CD4-positive, alpha-beta T cell treated with Interleukin-4 for 4 hours (primary cell): ENCODE measurements around the gene MYO18A.
"Not testable (repeated sequence)": the region's sequence is repeated elsewhere in the genome, so short reads cannot be mapped to it uniquely, and the experiment has no call there.

Experiments used
- DNase-seq: peaks from one replicate; pipeline ENCODE4 v3.0.0-alpha.2; 2020

The MYO18A gene

DNA sequence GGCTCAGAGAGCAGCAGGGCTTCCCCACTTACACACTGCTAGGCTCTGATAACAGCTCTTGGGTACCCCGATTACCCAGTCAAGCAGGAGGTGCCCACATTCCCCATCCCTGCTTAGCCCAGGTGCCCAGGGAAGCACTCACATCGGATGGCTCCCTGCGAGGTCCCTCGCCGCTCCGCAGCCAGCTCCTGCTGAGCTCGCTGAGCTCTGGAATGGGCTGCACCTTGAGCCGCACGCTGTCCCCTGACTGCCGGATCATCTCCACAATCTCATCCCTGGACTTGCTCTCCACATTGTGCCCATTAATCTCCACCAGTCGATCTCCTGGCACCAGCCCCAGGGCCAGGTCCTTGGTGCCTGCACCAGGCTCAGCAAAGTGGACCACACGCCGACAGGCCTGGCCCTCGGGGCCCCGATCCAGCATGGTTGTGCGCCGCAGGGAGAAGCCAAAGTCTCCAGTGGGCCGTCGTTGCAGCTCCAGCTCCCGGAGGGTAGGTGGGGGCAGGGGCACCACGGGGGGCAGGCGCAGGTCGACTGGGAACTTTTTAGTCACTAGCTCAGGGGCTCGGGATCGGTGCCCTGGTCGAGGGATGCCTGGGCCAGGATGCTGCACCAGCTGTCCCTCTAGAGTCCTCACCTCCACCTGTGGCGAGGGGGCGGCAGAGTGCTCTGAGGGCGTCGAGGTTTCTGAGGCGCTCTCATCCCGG, 14.2 kb downstream of the MYO18A start:
- DNase-seq = no peak

DNA sequence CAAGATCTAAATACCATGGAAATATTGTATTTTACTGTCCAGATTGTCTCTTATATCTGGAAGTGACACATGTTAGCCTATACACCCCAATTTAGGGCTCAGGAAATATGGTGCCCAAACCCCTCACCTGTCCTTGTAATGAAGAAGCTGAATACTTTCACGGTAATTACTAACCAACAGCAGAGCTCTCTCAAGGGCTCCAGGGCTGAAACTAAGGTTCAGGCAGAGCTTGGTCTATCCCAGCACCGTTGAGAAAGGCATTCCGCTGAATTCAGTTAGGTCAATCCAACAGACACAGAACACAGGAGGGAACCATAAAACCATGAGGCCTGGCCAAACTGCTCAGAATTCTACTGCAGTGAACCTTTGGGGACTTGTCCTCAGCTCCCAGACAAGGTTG, 14.9 kb downstream of the MYO18A start:
- DNase-seq = no peak

DNA sequence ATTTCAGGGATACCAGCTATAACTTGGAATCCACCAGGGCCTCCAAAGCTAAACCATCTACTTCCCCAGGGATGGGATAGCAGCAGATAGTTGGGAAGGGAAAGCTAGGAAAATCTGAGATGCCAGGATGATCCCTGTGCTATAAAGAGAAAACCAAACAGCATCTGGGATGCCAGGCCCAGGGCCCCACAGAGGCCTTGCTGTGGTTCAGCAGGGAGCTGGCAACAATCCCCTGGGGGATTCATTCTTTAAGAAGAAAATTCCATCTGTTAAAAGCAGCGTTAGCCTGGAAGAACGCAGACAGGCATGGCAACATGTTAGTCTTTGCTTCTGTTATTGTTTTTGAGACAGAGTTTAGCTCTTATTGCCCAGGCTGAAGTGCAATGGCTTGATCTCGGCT, 16.6 kb downstream of the MYO18A start:
- DNase-seq = no peak

DNA sequence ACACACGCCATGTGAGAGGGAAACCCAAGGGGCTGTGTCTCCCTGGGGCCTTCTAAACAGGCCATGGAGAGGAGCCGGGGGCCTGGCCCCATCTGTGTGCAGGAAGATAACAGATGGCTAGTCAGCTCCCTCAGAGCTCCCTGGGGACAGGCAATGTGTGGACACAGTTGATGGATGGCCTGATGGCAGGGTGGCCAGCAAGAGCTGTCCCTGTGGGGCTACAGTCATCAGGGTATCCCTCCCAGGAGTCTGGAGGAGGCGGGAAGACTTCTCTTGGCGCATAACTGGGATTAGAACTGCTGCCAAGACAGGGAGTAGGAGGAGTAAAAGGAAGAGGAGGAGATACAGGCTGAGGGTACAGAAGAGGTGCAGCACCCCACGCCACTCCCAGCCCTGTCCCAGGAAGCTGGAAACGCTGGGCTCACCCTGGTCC, 17.3 kb downstream of the MYO18A start:
- no peak for DNase-seq

DNA sequence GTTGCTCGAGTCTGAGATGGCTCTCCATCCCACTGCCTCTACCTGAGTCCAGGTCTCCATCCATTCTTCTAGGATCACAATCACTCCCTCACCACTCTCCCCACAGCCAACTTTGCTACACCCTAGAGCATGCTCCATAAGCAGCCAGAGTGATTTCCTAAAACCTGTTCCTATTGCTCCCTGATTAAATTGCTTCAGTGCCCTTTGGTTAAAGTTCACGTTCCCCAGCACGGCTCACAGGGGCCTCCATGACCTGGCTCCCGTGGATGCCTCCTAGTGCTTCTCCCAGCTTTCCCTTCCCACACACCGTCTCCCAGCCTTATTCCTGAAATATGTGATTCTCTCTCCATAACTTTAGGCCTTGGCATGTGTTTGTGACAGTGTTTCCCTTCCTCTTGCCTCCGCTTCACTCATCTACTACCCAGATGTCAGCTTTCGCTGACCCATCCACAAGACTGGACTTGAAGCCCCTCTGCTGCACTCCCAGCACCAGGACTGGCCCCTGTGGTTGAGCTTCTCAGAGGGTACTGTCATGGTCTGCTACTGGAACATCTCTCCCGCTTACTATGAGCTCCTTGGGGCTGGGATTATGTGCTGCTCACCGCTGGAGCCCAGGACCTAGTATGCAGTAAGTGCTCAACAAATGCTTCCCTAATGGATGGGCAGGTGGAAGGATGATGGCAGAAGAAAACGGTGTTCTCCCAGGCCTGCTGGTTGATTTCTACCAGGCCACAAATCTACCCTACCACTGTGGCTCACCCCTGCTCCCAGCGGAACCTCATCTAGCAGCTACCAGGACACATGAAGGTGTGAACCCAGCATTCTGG, 17.9 kb downstream of the MYO18A start:
- DNase-seq = no peak

DNA sequence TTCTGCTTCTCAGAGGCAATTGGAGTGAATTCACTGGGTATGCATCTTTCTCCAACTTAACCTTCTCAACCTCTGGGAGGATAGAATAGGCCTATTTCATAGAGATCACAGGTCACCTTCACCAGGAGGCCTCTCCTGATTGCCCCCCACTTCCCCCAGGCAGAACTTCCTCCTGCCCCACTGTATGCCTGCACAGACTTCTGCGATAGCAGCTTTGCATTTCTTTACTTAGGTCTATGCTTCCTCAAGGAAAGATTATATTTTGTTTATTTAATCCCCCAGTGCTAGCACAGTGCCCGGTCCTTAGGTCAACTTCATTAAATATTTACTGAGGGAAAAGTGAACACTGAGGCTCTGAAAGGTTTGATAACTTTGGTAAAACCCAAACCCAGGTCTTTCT, 19.9 kb downstream of the MYO18A start:
- DNase-seq = no peak

DNA sequence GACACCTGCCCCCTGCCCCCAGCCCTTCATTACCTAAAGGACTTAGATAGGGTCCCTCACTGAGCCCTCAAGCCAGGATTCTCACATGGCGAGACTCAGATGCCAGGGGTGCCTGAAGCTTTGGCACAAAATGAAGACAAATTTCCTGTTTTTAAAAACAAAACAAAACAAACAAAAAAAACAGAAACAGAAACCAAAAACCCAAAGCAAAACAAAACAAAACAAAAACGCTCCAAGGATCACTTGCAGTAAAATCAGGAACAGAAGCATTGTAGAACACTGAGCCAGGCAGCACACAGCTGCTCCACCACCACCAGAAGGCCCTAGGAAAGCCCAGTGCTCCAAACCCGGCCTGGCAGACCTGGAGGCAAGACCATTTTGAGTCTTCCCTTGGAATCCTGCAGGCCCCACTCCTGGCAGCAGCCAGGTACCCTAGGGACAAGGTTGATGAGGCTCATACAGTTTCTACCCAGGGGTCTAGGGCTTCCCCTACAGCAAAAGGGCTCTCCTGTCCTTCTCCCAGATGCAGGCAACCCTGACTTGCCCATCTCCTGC, 20.8 kb downstream of the MYO18A start:
- no peak for DNase-seq

DNA sequence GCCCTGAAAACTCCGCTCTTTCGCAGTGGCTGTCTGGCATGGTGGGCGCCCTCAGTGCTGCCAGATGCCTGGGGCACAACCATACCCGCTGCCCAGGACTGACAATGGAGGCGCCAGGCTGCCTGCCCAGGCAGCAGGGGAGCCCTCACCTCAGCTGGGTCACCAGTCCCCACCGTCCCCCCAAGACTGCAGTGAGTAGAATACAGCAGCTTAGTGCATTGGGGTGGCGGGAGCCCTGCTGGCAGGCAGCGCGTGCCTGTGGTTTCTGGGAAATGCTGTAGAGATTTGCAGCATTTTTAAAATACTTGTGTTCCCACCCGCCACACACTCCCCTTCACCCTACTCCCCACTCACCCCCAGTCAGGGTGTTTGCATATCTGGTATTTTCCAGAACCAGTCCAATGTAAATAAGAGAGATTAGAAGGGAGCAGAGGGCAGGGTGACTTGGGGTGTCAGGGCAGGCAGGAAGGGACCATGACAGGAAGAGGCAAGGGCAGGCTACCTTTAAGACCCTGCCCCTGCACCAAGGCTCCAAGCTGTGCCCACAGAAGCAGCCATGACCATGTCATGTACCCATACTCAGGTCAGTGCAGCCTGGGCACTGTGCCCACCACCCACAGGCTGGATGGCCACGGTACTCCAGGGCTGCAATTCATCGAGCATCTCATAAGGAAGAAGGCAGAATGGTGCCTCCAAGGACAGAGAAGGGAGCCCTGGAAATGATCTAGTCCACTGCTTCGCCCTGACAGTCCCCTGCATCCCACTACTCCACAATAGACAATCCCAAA, 21.5 kb downstream of the MYO18A start:
- DNase-seq = no peak

DNA sequence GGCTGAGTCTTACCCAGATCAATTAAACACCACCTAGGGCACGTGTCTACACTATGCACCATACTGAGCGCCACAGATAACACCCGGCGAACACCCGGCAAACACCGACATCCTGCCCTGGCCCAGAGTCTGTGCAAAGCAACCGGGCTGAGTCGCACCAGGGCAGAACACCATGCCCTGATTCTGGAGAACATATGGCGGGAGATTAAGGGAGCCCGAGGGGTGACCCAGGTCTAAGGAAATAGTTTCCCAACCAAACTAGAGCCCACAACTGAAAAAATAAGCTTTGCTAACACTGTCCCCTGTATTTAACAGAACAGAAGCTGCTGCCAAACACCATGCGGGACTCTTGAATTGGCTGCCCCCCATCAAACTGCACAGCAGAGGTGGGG, 22.1 kb downstream of the MYO18A start:
- DNase-seq = no peak

DNA sequence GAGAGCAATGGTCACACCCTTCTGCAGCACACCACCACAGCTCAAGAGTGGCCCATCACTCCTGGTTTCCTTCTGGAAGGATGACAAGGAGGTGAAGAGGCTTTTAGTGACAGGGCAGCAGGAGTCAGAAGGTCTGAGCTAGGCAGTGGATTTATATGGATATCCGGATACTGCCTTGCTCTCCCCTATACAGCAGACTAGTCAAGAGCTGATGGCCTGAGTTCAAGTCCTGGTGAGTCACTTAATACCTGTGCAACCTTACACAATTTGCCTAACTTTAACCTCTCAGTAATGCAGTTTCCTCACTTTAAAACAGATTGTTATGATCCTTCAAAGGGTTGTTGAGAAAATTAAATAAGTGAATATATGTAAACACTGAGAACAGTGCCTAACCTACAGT, 22.9 kb downstream of the MYO18A start:
- DNase-seq = no peak

DNA sequence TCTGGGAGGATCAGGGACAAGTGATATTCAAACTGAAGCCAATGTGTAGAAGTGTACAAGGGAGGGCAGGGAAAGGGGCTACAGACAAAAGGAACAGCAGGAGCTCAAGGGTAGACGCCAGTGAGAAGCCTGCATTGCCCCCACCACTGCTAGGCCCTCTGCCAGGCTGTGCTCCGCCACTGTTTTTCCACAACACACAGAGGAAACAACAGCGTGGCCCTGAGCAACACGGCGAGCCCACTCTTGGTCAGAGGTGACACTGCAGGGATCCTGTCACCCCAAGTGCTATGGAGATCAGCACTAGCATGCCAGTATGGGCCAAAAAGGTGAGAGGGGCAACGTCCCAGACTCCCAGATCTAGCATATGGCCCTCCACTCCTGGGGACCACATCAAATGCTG, 23.4 kb downstream of the MYO18A start:
- DNase-seq = no peak

DNA sequence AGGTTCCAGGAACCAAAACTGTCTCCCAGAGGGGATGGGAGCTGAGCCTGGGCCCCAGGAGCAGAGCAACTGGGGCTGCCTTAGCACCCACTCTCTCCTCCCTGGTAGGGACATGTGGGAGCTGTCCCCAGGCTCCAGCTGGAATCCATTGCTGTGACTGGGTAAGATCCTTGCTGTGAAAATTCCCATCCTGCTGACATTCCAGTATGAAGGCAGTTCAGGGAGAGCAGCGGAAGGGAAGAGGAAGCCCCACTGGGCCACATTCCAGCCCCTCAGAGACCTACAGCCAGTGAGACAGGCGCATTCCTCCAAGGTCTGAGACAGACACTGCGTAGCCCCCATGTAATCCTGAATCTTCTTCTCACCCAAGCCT, 24.2 kb downstream of the MYO18A start:
- DNase-seq = no peak

DNA sequence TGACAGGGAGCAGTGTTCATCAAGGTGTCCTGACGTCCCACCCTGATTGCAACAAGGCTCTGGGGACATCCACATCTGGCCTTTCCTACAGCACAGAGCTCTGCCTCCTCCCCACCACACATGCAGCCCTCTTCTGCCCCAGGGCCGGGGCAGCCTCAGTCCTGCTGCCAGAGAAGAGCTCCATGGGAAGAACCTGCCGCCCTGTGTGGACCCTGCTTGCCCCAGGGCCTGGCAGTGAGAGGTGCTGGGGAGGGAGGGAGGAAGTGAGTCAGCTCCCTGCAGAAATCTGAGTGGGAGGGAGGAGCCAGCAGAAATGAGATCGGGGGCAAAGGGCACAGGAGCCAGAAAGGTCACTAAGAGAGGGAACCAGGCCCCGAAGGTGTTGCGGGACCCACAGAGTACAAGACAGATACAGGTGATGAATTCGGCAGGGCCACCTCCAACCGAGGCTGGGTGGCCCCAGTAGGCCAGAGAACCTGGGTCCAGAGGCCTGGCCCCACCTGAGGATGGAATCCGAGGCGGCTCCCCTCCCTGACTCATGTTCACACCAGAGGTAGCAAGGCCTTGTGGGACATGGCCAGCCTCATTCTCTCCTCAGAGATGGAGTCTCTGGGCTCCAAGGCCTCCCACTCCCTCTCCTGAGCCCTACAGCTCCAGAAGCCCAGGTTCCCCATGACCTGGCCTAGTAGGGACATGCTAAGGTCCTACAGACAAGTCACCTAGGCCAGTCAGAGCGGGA, 24.8 kb downstream of the MYO18A start:
- DNase-seq = peak; percentile 60

DNA sequence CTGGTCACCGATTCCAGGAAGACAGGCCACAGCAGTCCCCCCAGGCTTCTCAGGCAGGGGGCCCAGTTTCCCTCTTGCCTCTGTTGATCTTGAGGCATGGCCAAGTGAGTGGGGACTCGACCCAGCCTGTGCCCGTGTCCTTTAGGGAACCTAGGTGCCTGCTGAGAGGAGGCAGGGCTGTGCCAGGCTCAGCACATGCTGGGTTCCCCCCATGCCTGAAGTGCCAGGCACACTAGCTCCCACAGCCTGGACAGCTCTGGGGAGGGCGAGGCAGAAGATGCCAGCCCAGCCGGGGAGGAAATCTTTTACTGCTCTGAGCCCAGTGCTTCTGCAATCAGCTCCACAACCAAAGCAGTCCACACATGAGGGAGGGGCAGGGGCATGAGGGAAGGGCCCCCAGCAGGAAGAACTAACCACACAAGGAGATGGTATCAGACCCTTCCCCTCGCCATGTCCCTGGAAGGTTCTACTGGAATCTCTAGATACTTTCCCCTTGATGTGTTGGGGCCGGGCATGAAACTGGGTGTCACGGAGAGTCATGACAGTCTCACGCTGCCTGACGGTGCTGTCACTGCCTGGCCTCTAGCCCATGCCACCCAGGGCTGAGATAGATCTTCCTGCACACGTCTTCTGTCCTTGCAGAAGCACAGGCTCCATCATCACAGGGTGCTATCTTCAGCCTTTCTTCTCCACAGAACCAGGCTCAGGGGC, 25.5 kb downstream of the MYO18A start:
- DNase-seq = no peak

DNA sequence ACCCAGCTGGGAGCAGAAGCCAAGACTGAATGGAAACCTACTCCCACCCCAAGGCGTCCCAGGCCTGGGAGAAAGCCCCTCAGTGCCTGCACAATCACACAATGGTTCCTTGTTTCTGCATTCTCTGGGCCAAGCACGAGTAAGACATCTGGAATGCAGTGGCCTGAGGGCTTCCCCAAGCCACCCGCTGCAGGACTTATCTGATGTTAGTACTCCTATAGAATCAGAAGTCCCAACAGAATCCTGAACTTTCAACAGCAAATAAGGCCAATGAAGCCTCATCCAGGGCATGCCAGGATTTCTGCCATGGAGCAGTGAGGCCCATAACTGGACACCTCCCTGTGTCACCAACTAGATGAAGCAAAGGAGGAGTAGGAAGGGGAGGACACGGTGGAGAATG, 28.6 kb downstream of the MYO18A start:
- no peak for DNase-seq

DNA sequence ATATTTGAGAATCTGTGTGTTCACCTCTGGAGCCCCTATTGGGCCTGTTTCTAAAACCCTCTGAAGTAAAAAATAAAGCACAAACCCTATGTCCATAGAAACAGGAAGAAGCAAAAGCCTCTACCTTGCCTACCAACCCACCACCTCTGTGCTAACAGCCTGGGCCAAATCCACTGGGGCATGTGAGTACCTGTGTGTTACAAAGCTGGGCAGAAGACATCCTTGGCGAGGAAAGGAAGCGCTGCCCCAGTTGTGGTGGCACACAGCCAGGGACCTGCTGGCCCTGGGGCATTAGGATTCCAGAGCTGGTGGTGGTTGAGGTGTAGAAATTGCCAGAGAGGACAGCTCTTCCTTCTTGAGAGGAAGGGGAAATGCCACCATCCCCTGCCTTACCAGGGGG, 30.0 kb downstream of the MYO18A start:
- no peak for DNase-seq

DNA sequence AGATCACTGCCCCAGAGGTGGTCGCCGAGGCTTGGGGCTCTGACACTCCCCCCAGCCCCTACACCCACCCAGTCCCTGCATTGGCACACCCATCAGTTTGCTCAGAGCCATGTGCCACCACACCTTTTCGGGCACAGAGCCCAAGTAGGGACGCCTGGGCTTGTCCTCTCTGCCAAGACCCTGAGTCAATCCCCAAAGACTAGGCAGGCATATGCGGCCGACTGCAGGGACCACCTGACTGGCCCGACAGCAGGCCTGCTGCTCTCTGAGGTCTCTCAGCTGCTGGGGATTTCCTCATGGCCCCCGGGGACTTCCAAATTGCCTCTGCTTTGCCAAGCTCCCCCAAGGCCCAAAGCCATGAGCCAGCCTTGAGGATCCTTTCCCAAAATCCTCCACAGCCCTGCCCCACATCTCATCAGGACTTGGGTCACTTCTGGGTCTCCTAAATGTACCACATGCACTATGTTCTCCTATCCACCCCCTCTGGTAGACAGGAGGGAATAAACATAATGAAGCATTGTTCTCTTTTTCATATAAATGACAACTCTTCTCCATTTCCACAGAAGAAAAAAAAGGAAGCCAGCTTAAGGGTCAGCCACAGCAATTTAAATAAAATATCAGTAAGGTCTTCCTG, 30.6 kb downstream of the MYO18A start:
- no peak for DNase-seq

DNA sequence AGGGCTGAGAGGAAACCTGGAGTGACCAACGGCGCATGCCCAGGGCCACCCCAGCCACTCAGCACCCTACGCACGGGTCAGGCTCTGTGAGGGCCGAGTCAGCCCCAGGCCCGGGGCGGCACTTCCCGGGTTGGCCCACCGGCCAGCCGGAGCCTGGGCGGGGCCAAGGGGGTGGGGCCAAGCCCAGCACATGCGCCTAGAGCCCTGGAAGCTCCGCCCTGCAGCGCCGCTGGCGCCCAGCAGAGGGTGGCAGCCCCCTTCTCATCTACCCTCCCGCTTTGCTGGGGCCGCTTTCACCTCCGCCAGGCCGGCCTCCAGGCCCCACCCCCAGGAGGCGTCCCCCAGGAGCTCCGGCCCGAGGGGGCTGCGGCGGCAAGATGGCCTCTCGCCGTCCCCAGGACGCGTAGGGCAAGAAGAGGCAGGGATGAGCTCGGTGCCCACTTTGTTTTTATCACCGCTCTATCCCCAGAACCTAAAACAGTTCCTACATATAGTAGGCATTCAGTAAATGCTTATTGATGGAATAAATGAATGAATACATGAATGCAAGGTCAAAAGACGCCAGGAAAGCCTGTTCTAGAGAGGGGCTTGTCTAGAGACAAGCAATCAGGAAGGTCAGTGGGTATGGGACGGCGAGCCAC, 31.3 kb downstream of the MYO18A start:
- peak; percentile 87 for DNase-seq

DNA sequence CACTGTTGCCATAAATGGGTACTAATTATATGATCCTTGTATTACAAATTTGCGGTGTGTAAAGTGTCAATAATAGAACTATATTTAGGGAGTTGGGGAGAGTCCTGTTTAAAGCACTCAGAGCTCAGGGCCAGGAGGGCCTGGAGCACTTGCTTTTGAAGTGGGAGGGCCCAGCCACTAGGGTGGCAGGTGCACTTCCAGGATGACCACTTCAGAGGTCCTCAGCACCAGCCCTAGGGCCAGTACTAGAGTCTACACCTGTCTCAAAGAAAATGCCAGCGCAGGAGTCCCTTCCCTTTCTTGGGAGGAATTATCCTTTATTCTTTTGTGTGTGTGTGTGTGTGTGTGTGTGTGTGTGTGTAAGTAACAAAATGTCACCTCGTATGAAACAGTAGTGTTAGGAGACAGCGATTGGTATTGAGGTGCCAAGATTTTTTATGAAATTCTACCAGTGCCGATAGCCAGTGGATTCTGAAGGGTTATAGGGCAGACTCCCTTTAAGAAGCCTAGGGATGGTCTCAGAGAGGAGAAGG, 31.9 kb downstream of the MYO18A start:
- DNase-seq = no peak

DNA sequence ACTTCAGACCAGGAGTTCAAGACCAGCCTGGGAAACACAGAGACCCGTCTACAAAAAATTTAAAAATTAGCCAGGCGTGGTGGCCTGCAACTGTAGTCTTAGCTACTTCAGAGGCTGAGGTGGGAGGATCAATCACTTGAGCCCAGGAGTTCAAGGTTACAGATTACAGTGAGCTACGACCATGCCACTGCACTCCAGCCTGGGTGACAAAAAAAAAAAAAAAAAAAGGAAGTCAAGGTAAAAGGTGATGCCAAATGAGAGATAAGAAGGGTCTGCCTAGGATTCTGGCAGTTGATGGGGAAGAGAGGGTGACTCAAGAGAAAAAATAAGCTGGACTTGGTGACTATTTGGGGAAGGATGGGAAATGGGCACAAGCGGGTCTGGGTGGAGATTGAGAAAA, 32.5 kb downstream of the MYO18A start:
- DNase-seq = no peak

DNA sequence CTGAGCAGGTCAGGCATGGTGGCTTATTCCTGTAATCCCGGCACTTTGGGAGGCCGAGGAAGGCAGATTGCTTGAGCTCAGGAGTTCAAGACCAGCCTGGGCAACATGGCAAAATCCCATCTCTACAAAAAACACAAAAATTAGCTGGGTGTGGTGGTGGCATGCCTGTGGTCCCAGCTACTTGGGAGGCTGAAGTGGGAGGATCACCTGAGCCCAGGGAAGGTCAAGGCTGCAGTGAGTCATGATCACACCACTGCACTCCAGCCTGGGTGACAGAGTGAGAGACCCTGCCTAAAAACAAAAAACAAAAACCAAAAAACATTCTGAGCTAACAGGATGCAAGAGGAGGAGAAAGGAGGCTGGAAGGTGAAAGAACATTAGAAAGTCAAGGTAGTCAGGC, 33.0 kb downstream of the MYO18A start:
- not testable (repeated sequence) for DNase-seq
